ENCODE measurements around the gene PKD1. TPM values are rescaled to one million over a fixed set of nuclear protein-coding genes. Genes with fewer than 3 reads are reported as not detected.
A peak's percentile ranks its signal among the peaks of the same experiment; 100 is the strongest.
"Not testable (repeated sequence)": the region's sequence is repeated elsewhere in the genome, so short reads cannot be mapped to it uniquely, and the experiment has no call there.

Gene PKD1
- total and polyA plus RNA-seq, 7 donors = 10.6 to 372 (median 81.6) TPM

- 10 to 42% methylated on average over 3 of the region's 3 CpGs for WGBS, 2 donors
Measured at GRCh38 chr16:2127630-2128280, 7.9 kb downstream of the PKD1 start.

GRCh38 chr16:2126928-2127556 is 8.7 kb downstream of the PKD1 start:
- H3K27me3 ChIP-seq; H3K9me3 ChIP-seq; H3K36me3 ChIP-seq; intact Hi-C loops (cut with DNase I): not testable (repeated sequence)
- peak; percentile 91 for DNase-seq
- peak overlapping the region; percentile 84 to 99 (median 96) for H3K27ac ChIP-seq
- WGBS, 2 donors = 87 to 90% methylated on average over 31 of the region's 31 CpGs
- TF ChIP-seq EP300 (IDR thresholded peaks at IDR 0.05) (peak in 3 of 4 donors; percentile 38 to 82 (median 50)), POLR2AphosphoS5 (IDR thresholded peaks at IDR 0.05) (peak in 3 of 4 donors; percentile 17 to 57 (median 24))
- peaks cover 2 to 91% (median 82%) of the 10 kb centered on the region in 4 donors for H3K4me1 ChIP-seq
- peak overlapping the region; percentile 6 to 47 (median 20) for H3K4me3 ChIP-seq

More at GRCh38 chr16:2127630-2128280, 7.9 kb downstream of the PKD1 start:
- H3K36me3 ChIP-seq; intact Hi-C loops (cut with DNase I); H3K27me3 ChIP-seq; H3K9me3 ChIP-seq: not testable (repeated sequence)
- TF ChIP-seq POLR2AphosphoS5 (IDR thresholded peaks at IDR 0.05) = peak; percentile 53 to 84 (median 82)
- peak overlapping the region in 3 of 4 donors; percentile 18 to 47 (median 22) for H3K4me3 ChIP-seq
- peak overlapping the region; percentile 84 to 99 (median 96) for H3K27ac ChIP-seq
- peak; percentile 85 for DNase-seq
- H3K4me1 ChIP-seq = peaks cover 2 to 88% (median 77%) of the 10 kb centered on the region in 4 donors

GRCh38 chr16:2126161-2126743 is 9.4 kb downstream of the PKD1 start:
- DNase-seq = peak; percentile 90

GRCh38 chr16:2125609-2126008 is 10.1 kb downstream of the PKD1 start:
- H3K9me3 ChIP-seq; H3K36me3 ChIP-seq; intact Hi-C loops (cut with DNase I); H3K27me3 ChIP-seq; DNase-seq: not testable (repeated sequence)
- peak overlapping the region; percentile 84 to 99 (median 96) for H3K27ac ChIP-seq
- H3K4me1 ChIP-seq = peaks cover 2 to 91% (median 86%) of the 10 kb centered on the region in 4 donors
- whole genome bisulfite sequencing, 2 donors = 59 to 86% methylated on average over 11 of the region's 11 CpGs
- peak overlapping the region; percentile 37 to 47 (median 42) for H3K4me3 ChIP-seq

More at GRCh38 chr16:2126161-2126743, 9.4 kb downstream of the PKD1 start:
- 73 to 76% methylated on average over 21 of the region's 21 CpGs for WGBS, 2 donors
- H3K27me3 ChIP-seq; intact Hi-C loops (cut with DNase I); H3K9me3 ChIP-seq; H3K36me3 ChIP-seq: not testable (repeated sequence)
- Histone ChIP-seq H3K27ac (peak overlapping the region; percentile 84 to 99 (median 96)), H3K4me1 (peaks cover 2 to 91% (median 85%) of the 10 kb centered on the region in 4 donors), H3K4me3 (peak overlapping the region in 3 of 4 donors; percentile 1 to 47 (median 45))
- peak in 2 of 4 donors; percentile 29 to 64 for TF ChIP-seq EP300 (IDR thresholded peaks at IDR 0.05)
- TF ChIP-seq POLR2A (IDR thresholded peaks at IDR 0.05) = peak; percentile 16 to 69
- TF ChIP-seq POLR2AphosphoS5 (IDR thresholded peaks at IDR 0.05) = peak; percentile 34 to 86 (median 77)

GRCh38 chr16:2124694-2125444 is 10.8 kb downstream of the PKD1 start:
- intact Hi-C loops (cut with DNase I); H3K9me3 ChIP-seq; H3K27me3 ChIP-seq; H3K36me3 ChIP-seq: not testable (repeated sequence)
- TF ChIP-seq POLR2A (IDR thresholded peaks at IDR 0.05) = peak in 1 of 2 donors; percentile 31
- TF ChIP-seq POLR2AphosphoS5 (IDR thresholded peaks at IDR 0.05) = peak; percentile 44 to 70 (median 68)
- peak in 3 of 4 donors; percentile 64 to 71 (median 66) for TF ChIP-seq EP300 (IDR thresholded peaks at IDR 0.05)
- Histone ChIP-seq H3K4me3 (peak overlapping the region; percentile 37 to 47 (median 42)), H3K27ac (peak overlapping the region; percentile 84 to 99 (median 96)), H3K4me1 (peaks cover 2 to 89% (median 83%) of the 10 kb centered on the region in 4 donors)
- peak; percentile 96 for DNase-seq
- 42 to 71% methylated on average over 37 of the region's 37 CpGs for whole genome bisulfite sequencing, 2 donors

GRCh38 chr16:2124377-2124693 is 11.4 kb downstream of the PKD1 start:
- intact Hi-C loops (cut with DNase I); DNase-seq; H3K27me3 ChIP-seq; H3K9me3 ChIP-seq; H3K36me3 ChIP-seq: not testable (repeated sequence)
- Histone ChIP-seq H3K4me3 (peak overlapping the region; percentile 37 to 47 (median 42)), H3K27ac (peak overlapping the region; percentile 84 to 99 (median 96)), H3K4me1 (peaks cover 2 to 86% (median 83%) of the 10 kb centered on the region in 4 donors)
- 49 to 51% methylated on average over 11 of the region's 11 CpGs for WGBS, 2 donors

- H3K36me3 ChIP-seq; H3K27me3 ChIP-seq; intact Hi-C loops (cut with DNase I); H3K9me3 ChIP-seq: not testable (repeated sequence)
- 50% methylated on average over 26 of the region's 27 CpGs for WGBS, 2 donors
- peaks cover 2 to 88% (median 82%) of the 10 kb centered on the region in 4 donors for H3K4me1 ChIP-seq
- H3K27ac ChIP-seq = peak overlapping the region; percentile 84 to 99 (median 96)
- TF ChIP-seq POLR2AphosphoS5 (IDR thresholded peaks at IDR 0.05) = peak in 1 of 4 donors; percentile 17
- DNase-seq = peak; percentile 75
- H3K4me3 ChIP-seq = peak overlapping the region; percentile 37 to 47 (median 42)
Measured at GRCh38 chr16:2123706-2124376, 11.9 kb downstream of the PKD1 start.

All from sigmoid colon (tissue), 7 donors.